Transverse colon (tissue), 4 donors: ENCODE measurements around the gene CHST13.

Experiments
- EP300 ChIP-seq: sonication (generic); formaldehyde crosslinking; IDR thresholded peaks from one replicate; pipeline ENCODE4 v1.6.1; 2017; ENCODE audit warnings: antibody characterized with exemption, low read depth
- POLR2A ChIP-seq: fragments of 450-650 bp; IDR thresholded peaks from one replicate; pipeline ENCODE4 v1.6.1; 2016; ENCODE audit warnings: antibody characterized with exemption, mild to moderate bottlenecking, moderate library complexity
- POLR2AphosphoS5 ChIP-seq, 3 donors: sonication (generic); formaldehyde crosslinking; IDR thresholded peaks; one replicate each; pipeline ENCODE4 v1.6.1; 2016; ENCODE audit warnings: antibody characterized with exemption in 3 of 3
- TF ChIP-seq, protein P1 (sequence below), 5 experiments: fragments of 200-600 bp in 3 of 5; fragments of 450-650 bp in 2 of 5; sonication (generic) in 3 of 5; IDR thresholded peaks; 1 replicate in 2 of 5; 2 replicates in 3 of 5; pipeline ENCODE4 v1.5.1; 2016 to 2017; ENCODE audit warnings: antibody characterized with exemption in 5 of 5, inconsistent platforms in 3 of 5, mild to moderate bottlenecking in 2 of 5, moderate library complexity in 1 of 5

DNA sequence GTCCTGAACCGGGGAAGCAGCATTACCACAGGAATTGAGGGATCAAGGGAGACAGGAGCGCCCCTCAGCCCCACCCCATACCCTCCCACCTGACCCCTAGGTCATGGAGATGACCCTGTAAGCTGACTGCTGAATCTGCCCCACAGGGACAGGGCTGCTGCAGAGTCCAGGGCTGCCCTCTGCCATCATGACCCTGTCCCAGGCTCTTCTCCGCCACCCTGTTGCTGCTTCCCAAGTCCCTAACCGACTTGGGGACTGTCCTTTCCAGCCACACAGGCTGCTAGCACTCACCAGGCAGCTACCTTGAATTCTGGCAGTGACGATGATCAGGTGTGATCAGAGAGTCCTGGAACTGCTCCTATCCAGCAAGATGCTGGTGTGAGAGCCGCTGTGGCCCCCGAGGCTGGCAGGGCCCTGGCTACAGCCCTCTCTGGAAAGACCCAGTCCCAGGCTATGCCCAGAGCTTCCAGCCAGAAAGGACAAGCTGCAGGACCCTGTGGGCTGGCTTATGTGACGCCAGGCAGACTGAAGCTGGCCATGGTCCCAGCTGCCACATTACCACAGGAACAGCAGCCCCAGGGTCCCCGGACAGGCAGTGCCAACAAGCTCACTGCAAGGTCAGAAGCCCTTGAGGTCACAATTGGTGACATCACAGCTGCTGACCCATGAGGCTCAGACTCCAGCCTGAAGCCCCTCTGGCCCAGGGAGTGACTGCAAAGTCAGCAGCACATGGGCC lies 34.5 kb downstream of the CHST13 start, which contains the start of gene C3orf22:
- TF ChIP-seq, protein P1, sequence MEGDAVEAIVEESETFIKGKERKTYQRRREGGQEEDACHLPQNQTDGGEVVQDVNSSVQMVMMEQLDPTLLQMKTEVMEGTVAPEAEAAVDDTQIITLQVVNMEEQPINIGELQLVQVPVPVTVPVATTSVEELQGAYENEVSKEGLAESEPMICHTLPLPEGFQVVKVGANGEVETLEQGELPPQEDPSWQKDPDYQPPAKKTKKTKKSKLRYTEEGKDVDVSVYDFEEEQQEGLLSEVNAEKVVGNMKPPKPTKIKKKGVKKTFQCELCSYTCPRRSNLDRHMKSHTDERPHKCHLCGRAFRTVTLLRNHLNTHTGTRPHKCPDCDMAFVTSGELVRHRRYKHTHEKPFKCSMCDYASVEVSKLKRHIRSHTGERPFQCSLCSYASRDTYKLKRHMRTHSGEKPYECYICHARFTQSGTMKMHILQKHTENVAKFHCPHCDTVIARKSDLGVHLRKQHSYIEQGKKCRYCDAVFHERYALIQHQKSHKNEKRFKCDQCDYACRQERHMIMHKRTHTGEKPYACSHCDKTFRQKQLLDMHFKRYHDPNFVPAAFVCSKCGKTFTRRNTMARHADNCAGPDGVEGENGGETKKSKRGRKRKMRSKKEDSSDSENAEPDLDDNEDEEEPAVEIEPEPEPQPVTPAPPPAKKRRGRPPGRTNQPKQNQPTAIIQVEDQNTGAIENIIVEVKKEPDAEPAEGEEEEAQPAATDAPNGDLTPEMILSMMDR (IDR thresholded peaks at IDR 0.05) = no peak
- TF ChIP-seq POLR2AphosphoS5 (IDR thresholded peaks at IDR 0.05) (no peak), POLR2A (no peak), EP300 (no peak)
